ENCODE data around the gene SLIT1.

DNA sequence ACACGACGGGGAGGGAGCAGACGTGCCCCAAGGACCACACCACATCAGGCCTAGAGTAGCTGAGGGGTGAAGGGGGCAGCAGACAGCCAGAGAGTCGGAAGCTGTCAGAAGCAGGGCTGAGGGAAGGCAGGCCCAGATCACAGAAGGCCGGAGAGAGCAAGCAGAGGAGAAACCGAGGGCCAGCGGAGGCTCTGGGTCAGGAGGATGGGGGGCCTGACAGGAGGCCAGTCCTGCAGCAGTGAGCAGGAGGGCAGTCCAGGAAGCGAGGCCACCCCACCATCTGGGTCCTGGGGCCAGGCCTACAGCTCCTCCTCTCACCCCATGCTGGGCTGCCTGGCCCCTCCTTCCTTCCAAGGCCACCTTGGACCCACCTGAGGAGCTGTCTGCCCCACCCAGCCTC, 20.3 kb downstream of the SLIT1 start:
- TF ChIP-seq SP1 (IDR thresholded peaks at IDR 0.05) = no peak
- no peak for TF ChIP-seq ZNF384 (IDR thresholded peaks at IDR 0.05)
- no peak for TF ChIP-seq BHLHE40 (IDR thresholded peaks at IDR 0.05; ENCODE audit: borderline replicate concordance)
- TF ChIP-seq, protein P1, sequence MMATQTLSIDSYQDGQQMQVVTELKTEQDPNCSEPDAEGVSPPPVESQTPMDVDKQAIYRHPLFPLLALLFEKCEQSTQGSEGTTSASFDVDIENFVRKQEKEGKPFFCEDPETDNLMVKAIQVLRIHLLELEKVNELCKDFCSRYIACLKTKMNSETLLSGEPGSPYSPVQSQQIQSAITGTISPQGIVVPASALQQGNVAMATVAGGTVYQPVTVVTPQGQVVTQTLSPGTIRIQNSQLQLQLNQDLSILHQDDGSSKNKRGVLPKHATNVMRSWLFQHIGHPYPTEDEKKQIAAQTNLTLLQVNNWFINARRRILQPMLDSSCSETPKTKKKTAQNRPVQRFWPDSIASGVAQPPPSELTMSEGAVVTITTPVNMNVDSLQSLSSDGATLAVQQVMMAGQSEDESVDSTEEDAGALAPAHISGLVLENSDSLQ (IDR thresholded peaks at IDR 0.05) = no peak
- no peak for TF ChIP-seq SUZ12 (IDR thresholded peaks at IDR 0.05)
- TF ChIP-seq L3MBTL2 (conservative IDR thresholded peaks at IDR 0.05) = no peak
- no peak for TF ChIP-seq TARDBP (IDR thresholded peaks at IDR 0.05)
- TF ChIP-seq LEF1 (IDR thresholded peaks at IDR 0.05; ENCODE audit: borderline replicate concordance) = no peak
- TF ChIP-seq HDGF (IDR thresholded peaks at IDR 0.05; ENCODE audit: borderline replicate concordance) = no peak
- no peak for TF ChIP-seq FOXM1 (IDR thresholded peaks at IDR 0.05; ENCODE audit: borderline replicate concordance)
- TF ChIP-seq NFRKB (IDR thresholded peaks at IDR 0.05) = no peak
- no peak for TF ChIP-seq FOXA1 (IDR thresholded peaks at IDR 0.05)
